Body of pancreas (tissue), 4 donors: ENCODE measurements around the gene PLLP.

Source experiments
- POLR2A ChIP-seq, 3 donors: fragments of 450-650 bp; IDR thresholded peaks; one replicate each; pipeline ENCODE4 v1.6.1; 2016; ENCODE audit warnings: antibody characterized with exemption in 3 of 3, mild to moderate bottlenecking in 2 of 3
- TF ChIP-seq, protein P1 (sequence below), 7 experiments: fragments of 450-650 bp in 4 of 7; fragments of 200-600 bp in 3 of 7; sonication (generic) in 3 of 7; IDR thresholded peaks; one replicate each; pipeline ENCODE4 v1.5.1; 2016 to 2019; ENCODE audit warnings: antibody characterized with exemption in 7 of 7

DNA sequence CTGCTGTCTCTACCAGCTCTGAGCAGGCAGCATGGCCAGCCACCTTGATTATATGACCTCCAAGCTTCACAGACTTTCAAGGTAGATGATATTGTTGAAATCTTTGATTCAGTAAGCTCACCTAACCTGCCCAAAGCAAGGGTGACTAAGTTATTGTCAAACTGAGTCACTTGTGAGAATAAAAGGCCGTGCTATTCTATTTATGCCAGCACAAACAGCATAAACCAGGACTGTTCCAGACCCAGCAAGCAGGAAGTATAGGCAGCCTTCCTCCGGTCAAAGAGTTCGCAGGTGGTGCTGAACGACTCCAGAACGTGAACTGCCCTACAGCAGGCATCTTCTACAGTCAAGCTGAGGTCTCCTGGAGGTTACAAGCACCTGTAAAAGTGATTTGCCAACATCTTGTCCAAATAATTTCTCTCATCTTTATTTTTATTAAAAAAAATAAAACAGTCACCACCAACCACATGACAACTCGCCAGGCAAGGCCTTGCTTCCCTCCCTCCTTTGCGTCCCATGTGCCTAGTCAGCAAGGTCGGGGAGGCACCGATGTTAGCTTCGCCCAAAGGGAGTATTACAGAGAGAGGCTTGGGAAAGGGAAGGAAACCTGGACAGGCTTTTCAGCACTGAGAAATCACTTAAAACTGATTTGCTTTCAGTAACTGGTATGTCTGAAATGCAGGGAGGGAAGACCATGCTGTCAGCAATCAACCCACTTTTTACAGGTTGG lies 28.6 kb downstream of the PLLP start:
- TF ChIP-seq, protein P1, sequence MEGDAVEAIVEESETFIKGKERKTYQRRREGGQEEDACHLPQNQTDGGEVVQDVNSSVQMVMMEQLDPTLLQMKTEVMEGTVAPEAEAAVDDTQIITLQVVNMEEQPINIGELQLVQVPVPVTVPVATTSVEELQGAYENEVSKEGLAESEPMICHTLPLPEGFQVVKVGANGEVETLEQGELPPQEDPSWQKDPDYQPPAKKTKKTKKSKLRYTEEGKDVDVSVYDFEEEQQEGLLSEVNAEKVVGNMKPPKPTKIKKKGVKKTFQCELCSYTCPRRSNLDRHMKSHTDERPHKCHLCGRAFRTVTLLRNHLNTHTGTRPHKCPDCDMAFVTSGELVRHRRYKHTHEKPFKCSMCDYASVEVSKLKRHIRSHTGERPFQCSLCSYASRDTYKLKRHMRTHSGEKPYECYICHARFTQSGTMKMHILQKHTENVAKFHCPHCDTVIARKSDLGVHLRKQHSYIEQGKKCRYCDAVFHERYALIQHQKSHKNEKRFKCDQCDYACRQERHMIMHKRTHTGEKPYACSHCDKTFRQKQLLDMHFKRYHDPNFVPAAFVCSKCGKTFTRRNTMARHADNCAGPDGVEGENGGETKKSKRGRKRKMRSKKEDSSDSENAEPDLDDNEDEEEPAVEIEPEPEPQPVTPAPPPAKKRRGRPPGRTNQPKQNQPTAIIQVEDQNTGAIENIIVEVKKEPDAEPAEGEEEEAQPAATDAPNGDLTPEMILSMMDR (IDR thresholded peaks at IDR 0.05), result no peak
- no peak for TF ChIP-seq POLR2A (IDR thresholded peaks at IDR 0.05)
